GM19099 (cell line): Measurements from ENCODE around the gene OTOP2.

Source experiments
- POLR2A ChIP-seq: IDR thresholded peaks from 3 replicates; pipeline ENCODE4 v1.6.1; 2011; ENCODE audit warnings: low read depth; ENCODE audit not compliant: insufficient read length; ENCODE audit errors: extremely low read depth

The OTOP2 gene

GRCh38 chr17:74938194-74938950 lies 14.3 kb downstream of the OTOP2 start:
- TF ChIP-seq POLR2A, result no peak

- TF ChIP-seq POLR2A, result no peak
These were observed 15.5 kb downstream of the OTOP2 start for GRCh38 chr17:74939534-74939933.

GRCh38 chr17:74941128-74941725 lies 17.2 kb downstream of the OTOP2 start:
- no peak for TF ChIP-seq POLR2A

- no peak for TF ChIP-seq POLR2A
These were observed 19.9 kb downstream of the OTOP2 start for GRCh38 chr17:74943808-74944522.

GRCh38 chr17:74945543-74945942 lies 21.5 kb downstream of the OTOP2 start:
- no peak for TF ChIP-seq POLR2A

GRCh38 chr17:74946641-74947040 lies 22.6 kb downstream of the OTOP2 start:
- TF ChIP-seq POLR2A, result no peak

- no peak for TF ChIP-seq POLR2A
These were observed 23.1 kb downstream of the OTOP2 start for GRCh38 chr17:74947041-74947754.

GRCh38 chr17:74949455-74950115 lies 25.5 kb downstream of the OTOP2 start:
- no peak for TF ChIP-seq POLR2A

GRCh38 chr17:74950207-74950606 lies 26.1 kb downstream of the OTOP2 start:
- no peak for TF ChIP-seq POLR2A

- no peak for TF ChIP-seq POLR2A
These were observed 27.0 kb downstream of the OTOP2 start for GRCh38 chr17:74951065-74951464.

GRCh38 chr17:74951680-74952421 lies 27.8 kb downstream of the OTOP2 start:
- no peak for TF ChIP-seq POLR2A

GRCh38 chr17:74952431-74953133 lies 28.5 kb downstream of the OTOP2 start:
- TF ChIP-seq POLR2A, result no peak

- TF ChIP-seq POLR2A, result no peak
These were observed 29.1 kb downstream of the OTOP2 start for GRCh38 chr17:74953134-74953687.
